Mesendoderm (in vitro differentiated cells): ENCODE results near the gene NECTIN4.
A peak's percentile ranks its signal among the peaks of the same experiment; 100 is the strongest.

ENCODE experiments used
- DNase-seq: peaks from one replicate; pipeline ENCODE4 v3.0.0; 2013
- H2AK5ac ChIP-seq: 2 replicates; pipeline ENCODE4 v1.6.1; 2013; ENCODE audit warnings: low read length, inconsistent platforms
- H2BK120ac ChIP-seq: 2 replicates; pipeline ENCODE4 v1.6.1; 2013; ENCODE audit warnings: low read depth, mild to moderate bottlenecking, low read length, moderate library complexity, mixed read lengths
- H2BK15ac ChIP-seq: replicated peaks from 2 replicates; pipeline ENCODE4 v1.6.1; 2013; ENCODE audit warnings: low read depth, mild to moderate bottlenecking, moderate library complexity
- H2BK5ac ChIP-seq: 2 replicates; pipeline ENCODE4 v1.6.1; 2013; ENCODE audit warnings: low read length, inconsistent platforms
- H3K18ac ChIP-seq: 2 replicates; pipeline ENCODE4 v1.6.1; 2013; ENCODE audit warnings: mild to moderate bottlenecking, low read length, mixed read lengths
- H3K23ac ChIP-seq: one replicate; pipeline ENCODE4 v1.6.1; 2013; ENCODE audit warnings: low read length
- H3K27ac ChIP-seq: 2 replicates; pipeline ENCODE4 v1.5.1; 2013; ENCODE audit warnings: low read depth, mild to moderate bottlenecking, inconsistent platforms, low read length, moderate library complexity
- H3K27me3 ChIP-seq: 2 replicates; pipeline ENCODE4 v1.6.1; 2013; ENCODE audit warnings: low read length, control low read depth, mild to moderate bottlenecking, inconsistent platforms; ENCODE audit not compliant: insufficient read depth, poor library complexity
- H3K36me3 ChIP-seq: 2 replicates; pipeline ENCODE4 v1.6.1; 2013; ENCODE audit warnings: low read length, inconsistent platforms; ENCODE audit not compliant: control insufficient read depth, insufficient read depth
- H3K4ac ChIP-seq: one replicate; pipeline ENCODE4 v1.6.1; 2013; ENCODE audit warnings: low read depth, mild to moderate bottlenecking, low read length, moderate library complexity
- H3K4me1 ChIP-seq: 2 replicates; pipeline ENCODE4 v1.6.1; 2013; ENCODE audit warnings: low read depth, low read length, inconsistent platforms; ENCODE audit not compliant: control insufficient read depth
- H3K4me2 ChIP-seq: 2 replicates; pipeline ENCODE4 v1.6.1; 2013; ENCODE audit warnings: low read length
- H3K4me3 ChIP-seq: 2 replicates; pipeline ENCODE4 v1.5.1; 2013; ENCODE audit warnings: mild to moderate bottlenecking, low read length
- H3K56ac ChIP-seq: one replicate; pipeline ENCODE4 v1.6.1; 2013; ENCODE audit warnings: low read length
- H3K79me1 ChIP-seq: 2 replicates; pipeline ENCODE4 v1.6.1; 2013; ENCODE audit warnings: low read length, inconsistent platforms
- H3K79me2 ChIP-seq: 2 replicates; pipeline ENCODE4 v1.6.1; 2013; ENCODE audit warnings: mild to moderate bottlenecking, low read length; ENCODE audit not compliant: control insufficient read depth, insufficient read depth
- H3K9ac ChIP-seq: 2 replicates; pipeline ENCODE4 v1.6.1; 2013; ENCODE audit warnings: low read length, inconsistent platforms
- H4K5ac ChIP-seq: one replicate; pipeline ENCODE4 v1.6.1; 2013; ENCODE audit warnings: low read length
- H4K8ac ChIP-seq: one replicate; pipeline ENCODE4 v1.6.1; 2013; ENCODE audit warnings: low read depth, mild to moderate bottlenecking, control low read depth, low read length, moderate library complexity
- WGBS: extraction: QIAGEN DNeasy Blood & Tissue Kit; methylation state at CpG from one replicate; pipeline ENCODE4 v1.1.7; 2013; ENCODE audit warnings: low lambda C conversion rate, missing lambda C conversion rate; ENCODE audit not compliant: insufficient coverage; ENCODE audit errors: extremely low coverage; 5-methylcytosine and 5-hydroxymethylcytosine counted together

The NECTIN4 gene

DNA sequence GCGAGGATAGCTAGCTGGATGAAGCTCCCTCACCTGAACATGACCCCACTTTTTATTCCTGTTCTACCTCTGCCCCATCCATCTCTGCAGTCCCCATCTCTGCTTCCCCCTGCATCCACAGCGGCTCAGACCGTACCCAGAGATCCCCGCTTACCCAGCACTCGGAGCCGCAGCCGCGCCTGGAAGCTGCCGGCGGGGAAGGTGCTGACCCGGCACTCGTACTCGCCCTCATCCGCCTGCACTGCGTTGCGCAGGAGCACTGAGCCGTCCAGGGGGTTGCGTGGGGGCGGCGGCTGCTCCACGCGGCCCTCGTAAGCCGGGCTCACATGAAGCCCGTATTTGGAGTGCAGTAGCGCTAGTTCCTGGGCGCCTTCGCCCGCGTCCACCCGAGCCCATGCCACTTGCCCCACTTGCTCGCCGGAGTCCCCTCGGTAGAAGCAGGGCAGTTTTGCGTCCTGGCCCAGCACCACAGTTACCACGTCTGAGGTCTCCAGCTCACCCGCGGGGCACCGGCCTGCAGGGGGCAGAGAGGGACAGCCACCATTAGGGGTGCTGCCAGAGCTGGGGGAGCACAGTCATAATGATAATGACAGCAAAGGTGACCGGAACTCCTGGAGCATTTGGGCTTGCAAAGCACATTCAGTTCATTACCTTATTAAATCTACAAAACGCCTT is 9.8 kb downstream of the NECTIN4 start:
- Histone ChIP-seq H3K79me2 (no peaks in the 10 kb centered on the region), H3K4me1 (peaks cover 4% of the 10 kb centered on the region), H3K4me2 (no peak overlapping the region), H3K36me3 (no peaks in the 10 kb centered on the region), H3K4me3 (no peak overlapping the region), H2AK5ac (no peak overlapping the region), H3K9ac (no peak overlapping the region), H4K5ac (no peak overlapping the region), H3K79me1 (no peaks in the 10 kb centered on the region), H2BK15ac (no peak overlapping the region), H3K18ac (no peak overlapping the region), H2BK5ac (no peak overlapping the region), H3K23ac (no peak overlapping the region), H3K4ac (no peak overlapping the region), H2BK120ac (no peak overlapping the region), H3K27me3 (no peaks in the 10 kb centered on the region), H4K8ac (no peak overlapping the region), H3K56ac (peak overlapping the region; percentile 52), H3K27ac (no peak overlapping the region)
- DNase-seq = no peak
- WGBS = no CpG with 5 or more reads among the region's 41 CpGs

DNA sequence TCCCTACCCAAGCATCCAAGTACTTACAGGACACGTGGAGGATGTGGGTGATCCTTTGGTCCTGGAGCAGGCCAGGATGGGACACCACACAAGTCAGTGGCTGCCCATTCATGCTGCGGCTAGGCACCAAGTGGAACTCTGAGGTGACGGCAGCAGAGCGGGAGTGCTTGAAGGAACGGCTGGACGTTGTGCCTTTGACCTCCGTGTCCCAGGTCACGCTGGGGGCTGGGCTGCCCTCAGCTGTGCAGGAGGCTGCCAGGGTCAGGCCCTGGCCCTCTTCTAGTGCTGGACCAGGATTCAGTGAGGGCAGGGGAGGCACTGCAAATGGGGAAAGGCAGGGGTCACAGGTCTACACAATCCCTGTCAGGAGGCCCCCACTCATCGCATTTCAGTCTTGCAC is 11.9 kb downstream of the NECTIN4 start:
- Histone ChIP-seq H2BK5ac (no peak overlapping the region), H3K79me2 (no peaks in the 10 kb centered on the region), H4K5ac (no peak overlapping the region), H4K8ac (no peak overlapping the region), H3K27ac (no peak overlapping the region), H3K79me1 (no peaks in the 10 kb centered on the region), H3K4me3 (no peak overlapping the region), H2BK120ac (no peak overlapping the region), H3K4ac (no peak overlapping the region), H2AK5ac (no peak overlapping the region), H3K36me3 (no peaks in the 10 kb centered on the region), H3K4me1 (no peaks in the 10 kb centered on the region), H3K56ac (no peak overlapping the region), H3K23ac (no peak overlapping the region), H2BK15ac (no peak overlapping the region), H3K18ac (no peak overlapping the region), H3K9ac (no peak overlapping the region), H3K4me2 (no peak overlapping the region), H3K27me3 (no peaks in the 10 kb centered on the region)
- DNase-seq = no peak
- no CpG with 5 or more reads among the region's 9 CpGs for WGBS

DNA sequence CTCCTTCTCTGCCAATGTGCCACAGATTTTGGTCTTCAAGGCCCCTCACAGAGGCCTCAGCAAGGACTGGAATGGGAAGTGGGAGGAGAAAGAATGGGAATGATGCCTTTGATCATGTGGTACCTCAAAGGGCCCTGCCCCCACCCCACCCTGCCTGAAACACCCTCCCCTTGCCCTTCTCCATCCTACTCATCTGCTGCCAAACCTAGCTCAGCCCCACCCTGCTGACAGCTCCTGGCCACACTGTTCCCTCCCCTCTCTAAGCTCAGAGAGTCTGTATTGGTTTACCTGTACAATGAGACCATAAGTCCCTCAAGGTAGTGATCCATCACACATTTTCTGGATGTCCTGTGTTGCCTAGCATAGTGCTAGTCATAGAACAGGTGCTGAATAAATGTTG is 12.9 kb downstream of the NECTIN4 start:
- no peak overlapping the region for H2BK15ac ChIP-seq
- H3K79me1 ChIP-seq = no peaks in the 10 kb centered on the region
- H3K4me2 ChIP-seq = no peak overlapping the region
- no peak for DNase-seq
- H3K36me3 ChIP-seq = no peaks in the 10 kb centered on the region
- H3K23ac ChIP-seq = no peak overlapping the region
- H4K8ac ChIP-seq = no peak overlapping the region
- no peak overlapping the region for H3K27ac ChIP-seq
- H3K4me1 ChIP-seq = no peaks in the 10 kb centered on the region
- no peak overlapping the region for H2AK5ac ChIP-seq
- H2BK120ac ChIP-seq = no peak overlapping the region
- H3K56ac ChIP-seq = no peak overlapping the region
- no peak overlapping the region for H4K5ac ChIP-seq
- H3K18ac ChIP-seq = no peak overlapping the region
- H3K27me3 ChIP-seq = no peaks in the 10 kb centered on the region
- H3K79me2 ChIP-seq = no peaks in the 10 kb centered on the region
- no peak overlapping the region for H3K4me3 ChIP-seq
- H3K9ac ChIP-seq = no peak overlapping the region
- H2BK5ac ChIP-seq = no peak overlapping the region
- no peak overlapping the region for H3K4ac ChIP-seq

DNA sequence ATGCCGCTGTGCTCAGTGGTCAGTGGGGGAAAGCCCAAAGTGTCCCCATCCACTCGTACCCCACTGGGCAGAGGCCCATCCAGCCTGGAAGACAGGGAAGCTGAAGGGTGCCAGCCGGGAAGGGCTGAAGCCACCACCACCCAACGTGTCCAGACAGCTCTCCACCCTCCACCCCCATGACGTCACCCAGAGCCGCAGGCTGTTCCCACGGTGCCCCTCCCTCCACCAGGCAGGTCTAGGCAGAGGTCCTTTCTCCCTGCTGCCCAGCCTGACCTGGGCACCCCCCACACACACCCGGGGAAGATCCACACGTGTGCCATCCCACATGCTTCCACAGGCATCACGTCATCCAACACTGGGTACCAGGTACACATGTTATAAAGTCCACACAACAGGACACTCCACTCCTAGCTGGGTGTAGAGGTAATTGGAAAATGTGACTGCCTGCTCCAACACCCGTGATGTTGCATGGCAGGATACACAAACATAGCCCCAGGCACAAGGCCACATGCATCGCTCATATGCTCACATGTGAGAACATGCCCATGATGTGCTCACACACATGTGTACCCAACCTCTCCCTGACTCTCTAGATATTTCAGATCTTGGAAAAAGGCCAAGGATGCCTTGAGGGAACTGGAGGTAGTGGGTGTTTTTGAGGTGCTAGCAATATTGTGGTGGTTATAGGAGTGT is 14.5 kb downstream of the NECTIN4 start:
- Histone ChIP-seq H3K36me3 (no peaks in the 10 kb centered on the region), H2AK5ac (no peak overlapping the region), H2BK15ac (no peak overlapping the region), H3K9ac (no peak overlapping the region), H3K27ac (no peak overlapping the region), H4K5ac (no peak overlapping the region), H3K4me3 (no peak overlapping the region), H3K4me1 (no peaks in the 10 kb centered on the region), H3K23ac (no peak overlapping the region), H4K8ac (no peak overlapping the region), H3K4me2 (no peak overlapping the region), H3K79me1 (no peaks in the 10 kb centered on the region), H2BK120ac (no peak overlapping the region), H3K56ac (peak overlapping the region; percentile 17), H3K79me2 (no peaks in the 10 kb centered on the region), H3K18ac (no peak overlapping the region), H3K27me3 (no peaks in the 10 kb centered on the region), H3K4ac (no peak overlapping the region), H2BK5ac (no peak overlapping the region)
- WGBS = no CpG with 5 or more reads among the region's 12 CpGs
- DNase-seq = no peak

DNA sequence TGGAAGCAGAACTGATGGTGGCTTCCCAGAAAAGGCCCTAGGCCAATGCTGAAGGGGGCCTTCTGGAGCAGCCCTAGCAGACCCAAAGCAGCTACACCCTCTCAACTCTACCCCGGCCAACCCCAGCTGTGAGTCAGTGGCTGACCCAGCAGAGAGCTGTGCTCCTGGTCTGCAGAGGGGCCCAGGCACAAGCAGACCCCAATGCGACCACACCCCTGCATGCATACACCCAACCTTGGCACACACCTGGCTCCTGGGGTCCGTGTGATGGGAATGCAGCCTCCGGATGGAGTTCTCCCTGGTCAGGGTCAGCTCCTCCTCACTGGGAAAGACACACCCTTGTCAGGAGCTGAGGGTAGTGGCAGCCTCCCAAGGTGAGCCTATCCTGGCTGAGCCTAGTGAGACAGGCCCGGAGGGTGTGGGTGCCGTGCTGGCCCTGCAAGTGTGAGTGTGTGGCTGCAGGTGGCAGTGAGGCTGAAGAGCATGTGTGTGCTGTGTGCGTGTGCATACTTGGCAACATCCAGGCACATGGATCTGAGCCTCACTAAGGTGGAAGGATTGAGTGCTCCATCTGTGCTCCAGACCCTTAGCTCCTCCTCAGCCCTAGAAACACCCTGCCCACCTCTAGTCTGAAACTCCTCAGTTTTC is 15.8 kb downstream of the NECTIN4 start:
- Histone ChIP-seq H3K4me3 (no peak overlapping the region), H3K4ac (no peak overlapping the region), H3K23ac (no peak overlapping the region), H3K36me3 (no peaks in the 10 kb centered on the region), H3K79me1 (no peaks in the 10 kb centered on the region), H4K5ac (no peak overlapping the region), H2BK5ac (no peak overlapping the region), H3K27me3 (no peaks in the 10 kb centered on the region), H2BK120ac (no peak overlapping the region), H4K8ac (no peak overlapping the region), H2AK5ac (no peak overlapping the region), H2BK15ac (no peak overlapping the region), H3K79me2 (no peaks in the 10 kb centered on the region), H3K4me2 (no peak overlapping the region), H3K27ac (no peak overlapping the region), H3K4me1 (no peaks in the 10 kb centered on the region), H3K56ac (no peak overlapping the region), H3K9ac (no peak overlapping the region), H3K18ac (no peak overlapping the region)
- WGBS = no CpG with 5 or more reads among the region's 7 CpGs
- DNase-seq = no peak
